GM18520 (cell line): ENCODE measurements around the gene DLG2.
"Not testable (repeated sequence)": the region's sequence is repeated elsewhere in the genome, so short reads cannot be mapped to it uniquely, and the experiment has no call there.

Experiments used
- ATAC-seq: cut with Tn5 transposase; IDR thresholded peaks from one replicate; pipeline ENCODE4 v1.9.1; 2021; ENCODE audit not compliant: unreplicated experiment

DLG2 gene

GRCh38 chr11:85472953-85473352 lies 154.2 kb downstream of the DLG2 start:
- ATAC-seq, result no peak

- ATAC-seq, result no peak
Measured at GRCh38 chr11:85464283-85464682, 162.9 kb downstream of the DLG2 start.

- no peak for ATAC-seq
Measured at GRCh38 chr11:85459304-85459703, 167.8 kb downstream of the DLG2 start.

- no peak for ATAC-seq
Measured at GRCh38 chr11:85444479-85444878, 182.7 kb downstream of the DLG2 start.

- no peak for ATAC-seq
Measured at GRCh38 chr11:85440273-85440672, 186.9 kb downstream of the DLG2 start.

- ATAC-seq, result no peak
Measured at GRCh38 chr11:85438328-85438727, 188.8 kb downstream of the DLG2 start.

- no peak for ATAC-seq
Measured at GRCh38 chr11:85431319-85431718, 195.8 kb downstream of the DLG2 start.

GRCh38 chr11:85423794-85424193 lies 203.3 kb downstream of the DLG2 start:
- ATAC-seq, result no peak

GRCh38 chr11:85423316-85423715 lies 203.8 kb downstream of the DLG2 start:
- no peak for ATAC-seq

GRCh38 chr11:85414175-85414574 lies 213.0 kb downstream of the DLG2 start:
- no peak for ATAC-seq

- no peak for ATAC-seq
Measured at GRCh38 chr11:85407648-85408047, 219.5 kb downstream of the DLG2 start.

GRCh38 chr11:85406841-85407240 lies 220.3 kb downstream of the DLG2 start:
- no peak for ATAC-seq

GRCh38 chr11:85406316-85406715 lies 220.8 kb downstream of the DLG2 start:
- no peak for ATAC-seq

- ATAC-seq, result not testable (repeated sequence)
Measured at GRCh38 chr11:85395515-85396055, 231.6 kb downstream of the DLG2 start.

GRCh38 chr11:85394283-85394682 lies 232.9 kb downstream of the DLG2 start:
- no peak for ATAC-seq

- no peak for ATAC-seq
Measured at GRCh38 chr11:85391141-85391540, 236.0 kb downstream of the DLG2 start.

GRCh38 chr11:85385547-85385946 lies 241.6 kb downstream of the DLG2 start:
- ATAC-seq, result no peak

GRCh38 chr11:85385111-85385510 lies 242.0 kb downstream of the DLG2 start:
- ATAC-seq, result no peak

- no peak for ATAC-seq
Measured at GRCh38 chr11:85379066-85379465, 248.1 kb downstream of the DLG2 start.

GRCh38 chr11:85377901-85378300 lies 249.2 kb downstream of the DLG2 start:
- ATAC-seq, result no peak

GRCh38 chr11:85359859-85360258 lies 267.3 kb downstream of the DLG2 start:
- ATAC-seq, result no peak

- no peak for ATAC-seq
Measured at GRCh38 chr11:85355921-85356320, 271.2 kb downstream of the DLG2 start.

- not testable (repeated sequence) for ATAC-seq
Measured at GRCh38 chr11:85349539-85349938, 277.6 kb downstream of the DLG2 start.

- no peak for ATAC-seq
Measured at GRCh38 chr11:85348945-85349344, 278.2 kb downstream of the DLG2 start.
